ENCODE data around the gene CYTH1. TPM values are rescaled to one million over a fixed set of nuclear protein-coding genes. Genes with fewer than 3 reads are reported as not detected.
A peak's percentile ranks its signal among the peaks of the same experiment; 100 is the strongest.

Gene CYTH1
- total and polyA plus RNA-seq, 10 of the 15 experiments (the other 5 are each of a cell fraction or from before 2014, with no cell fraction given): 6.6 to 188 (median 145) TPM

DNA sequence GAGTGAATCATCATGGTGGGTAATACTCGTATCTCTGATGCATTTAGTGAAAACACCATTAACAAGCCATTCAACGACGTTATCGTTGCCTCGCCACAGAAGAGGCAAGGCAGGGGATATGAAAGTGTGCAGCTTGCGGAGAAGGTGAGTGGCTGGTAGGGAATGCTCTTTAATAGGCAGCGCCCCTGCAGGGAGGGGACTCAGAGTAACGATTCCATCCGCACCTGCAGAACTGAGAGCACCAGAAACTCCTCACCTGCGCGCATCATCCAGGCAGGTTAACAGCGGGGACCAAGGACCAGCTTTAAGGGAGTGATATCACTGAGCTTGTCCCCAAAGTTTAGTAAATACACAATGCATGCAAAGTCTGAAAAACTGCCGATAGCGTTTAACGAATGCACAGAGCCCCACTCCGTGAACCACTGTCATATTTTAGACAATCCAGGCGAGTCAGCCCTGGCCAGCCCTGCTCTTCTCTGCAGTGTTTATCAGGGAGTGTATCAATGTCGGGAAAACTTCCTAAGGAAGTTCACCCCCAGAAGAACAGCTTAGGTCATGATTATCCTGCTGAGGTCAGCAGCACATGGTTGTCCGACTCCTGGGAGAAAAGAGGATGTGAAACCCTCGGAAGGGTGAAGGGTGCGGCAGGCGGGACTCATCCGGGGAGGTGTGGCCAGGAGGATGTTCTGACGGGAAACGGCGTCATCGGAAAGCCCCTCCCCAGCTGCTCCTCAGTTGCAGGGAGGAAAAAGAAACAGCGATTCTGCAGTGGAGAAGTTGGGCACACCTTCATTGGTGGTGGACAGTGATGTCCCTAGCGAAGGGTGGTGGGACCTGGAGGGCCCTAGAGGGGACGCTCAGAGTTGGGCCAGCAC is 136.4 kb downstream of the CYTH1 start (continued):
- TF ChIP-seq, protein P1, sequence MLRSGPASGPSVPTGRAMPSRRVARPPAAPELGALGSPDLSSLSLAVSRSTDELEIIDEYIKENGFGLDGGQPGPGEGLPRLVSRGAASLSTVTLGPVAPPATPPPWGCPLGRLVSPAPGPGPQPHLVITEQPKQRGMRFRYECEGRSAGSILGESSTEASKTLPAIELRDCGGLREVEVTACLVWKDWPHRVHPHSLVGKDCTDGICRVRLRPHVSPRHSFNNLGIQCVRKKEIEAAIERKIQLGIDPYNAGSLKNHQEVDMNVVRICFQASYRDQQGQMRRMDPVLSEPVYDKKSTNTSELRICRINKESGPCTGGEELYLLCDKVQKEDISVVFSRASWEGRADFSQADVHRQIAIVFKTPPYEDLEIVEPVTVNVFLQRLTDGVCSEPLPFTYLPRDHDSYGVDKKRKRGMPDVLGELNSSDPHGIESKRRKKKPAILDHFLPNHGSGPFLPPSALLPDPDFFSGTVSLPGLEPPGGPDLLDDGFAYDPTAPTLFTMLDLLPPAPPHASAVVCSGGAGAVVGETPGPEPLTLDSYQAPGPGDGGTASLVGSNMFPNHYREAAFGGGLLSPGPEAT (IDR thresholded peaks at IDR 0.05; ENCODE audit: low read depth): peak; percentile 90
- no peak for TF ChIP-seq EZH2 (IDR thresholded peaks at IDR 0.05; ENCODE audit: borderline replicate concordance, control insufficient read depth, low read depth, low read length)
- no peak for TF ChIP-seq CEBPB (IDR thresholded peaks at IDR 0.05; ENCODE audit: borderline replicate concordance in 1 of 2, low read depth in 2 of 2, low read length in 2 of 2)
- peak; percentile 90 for TF ChIP-seq IRF4 (IDR thresholded peaks at IDR 0.05; ENCODE audit: low read depth, low read length)
- peak; percentile 37; the same call in 1 of the 2 replicates for TF ChIP-seq MXI1 (IDR thresholded peaks at IDR 0.05; ENCODE audit: low read depth, low read length)
- TF ChIP-seq SIX5 (IDR thresholded peaks at IDR 0.05; ENCODE audit: low read depth, low read length, severe bottlenecking): no peak
- TF ChIP-seq CREB1 (IDR thresholded peaks at IDR 0.05; ENCODE audit: low read depth): peak; percentile 93
- TF ChIP-seq, protein P2, sequence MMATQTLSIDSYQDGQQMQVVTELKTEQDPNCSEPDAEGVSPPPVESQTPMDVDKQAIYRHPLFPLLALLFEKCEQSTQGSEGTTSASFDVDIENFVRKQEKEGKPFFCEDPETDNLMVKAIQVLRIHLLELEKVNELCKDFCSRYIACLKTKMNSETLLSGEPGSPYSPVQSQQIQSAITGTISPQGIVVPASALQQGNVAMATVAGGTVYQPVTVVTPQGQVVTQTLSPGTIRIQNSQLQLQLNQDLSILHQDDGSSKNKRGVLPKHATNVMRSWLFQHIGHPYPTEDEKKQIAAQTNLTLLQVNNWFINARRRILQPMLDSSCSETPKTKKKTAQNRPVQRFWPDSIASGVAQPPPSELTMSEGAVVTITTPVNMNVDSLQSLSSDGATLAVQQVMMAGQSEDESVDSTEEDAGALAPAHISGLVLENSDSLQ (IDR thresholded peaks at IDR 0.05): no peak
- TF ChIP-seq RBBP5 (conservative IDR thresholded peaks at IDR 0.05): no peak
- peak; percentile 96 to 97 for TF ChIP-seq IKZF2 (IDR thresholded peaks at IDR 0.05)
- TF ChIP-seq, protein P3, sequence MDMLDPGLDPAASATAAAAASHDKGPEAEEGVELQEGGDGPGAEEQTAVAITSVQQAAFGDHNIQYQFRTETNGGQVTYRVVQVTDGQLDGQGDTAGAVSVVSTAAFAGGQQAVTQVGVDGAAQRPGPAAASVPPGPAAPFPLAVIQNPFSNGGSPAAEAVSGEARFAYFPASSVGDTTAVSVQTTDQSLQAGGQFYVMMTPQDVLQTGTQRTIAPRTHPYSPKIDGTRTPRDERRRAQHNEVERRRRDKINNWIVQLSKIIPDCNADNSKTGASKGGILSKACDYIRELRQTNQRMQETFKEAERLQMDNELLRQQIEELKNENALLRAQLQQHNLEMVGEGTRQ (IDR thresholded peaks at IDR 0.05; ENCODE audit: borderline replicate concordance, low read depth, low read length): no peak
- no peak for TF ChIP-seq CHD1 (IDR thresholded peaks at IDR 0.05; ENCODE audit: low read depth, low read length)
- TF ChIP-seq, protein P4, sequence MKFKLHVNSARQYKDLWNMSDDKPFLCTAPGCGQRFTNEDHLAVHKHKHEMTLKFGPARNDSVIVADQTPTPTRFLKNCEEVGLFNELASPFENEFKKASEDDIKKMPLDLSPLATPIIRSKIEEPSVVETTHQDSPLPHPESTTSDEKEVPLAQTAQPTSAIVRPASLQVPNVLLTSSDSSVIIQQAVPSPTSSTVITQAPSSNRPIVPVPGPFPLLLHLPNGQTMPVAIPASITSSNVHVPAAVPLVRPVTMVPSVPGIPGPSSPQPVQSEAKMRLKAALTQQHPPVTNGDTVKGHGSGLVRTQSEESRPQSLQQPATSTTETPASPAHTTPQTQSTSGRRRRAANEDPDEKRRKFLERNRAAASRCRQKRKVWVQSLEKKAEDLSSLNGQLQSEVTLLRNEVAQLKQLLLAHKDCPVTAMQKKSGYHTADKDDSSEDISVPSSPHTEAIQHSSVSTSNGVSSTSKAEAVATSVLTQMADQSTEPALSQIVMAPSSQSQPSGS (IDR thresholded peaks at IDR 0.05; ENCODE audit: low read length): no peak
- no peak for TF ChIP-seq NR2C2 (IDR thresholded peaks at IDR 0.05; ENCODE audit: borderline replicate concordance, control insufficient read depth, insufficient read length, low read depth)
- TF ChIP-seq FOXM1 (IDR thresholded peaks at IDR 0.05; ENCODE audit: low read depth, low read length): no peak
- no peak for TF ChIP-seq RCOR1 (conservative IDR thresholded peaks at IDR 0.05; ENCODE audit: low read depth, low read length)
- TF ChIP-seq RAD21 (IDR thresholded peaks at IDR 0.05; ENCODE audit: insufficient read depth, low read depth, low read length): no peak
- TF ChIP-seq RAD51 (IDR thresholded peaks at IDR 0.05): peak; percentile 56; the same call in 1 of the 2 replicates
- TF ChIP-seq IKZF1 (conservative IDR thresholded peaks at IDR 0.05): peak; percentile 97
- TF ChIP-seq, protein P5, sequence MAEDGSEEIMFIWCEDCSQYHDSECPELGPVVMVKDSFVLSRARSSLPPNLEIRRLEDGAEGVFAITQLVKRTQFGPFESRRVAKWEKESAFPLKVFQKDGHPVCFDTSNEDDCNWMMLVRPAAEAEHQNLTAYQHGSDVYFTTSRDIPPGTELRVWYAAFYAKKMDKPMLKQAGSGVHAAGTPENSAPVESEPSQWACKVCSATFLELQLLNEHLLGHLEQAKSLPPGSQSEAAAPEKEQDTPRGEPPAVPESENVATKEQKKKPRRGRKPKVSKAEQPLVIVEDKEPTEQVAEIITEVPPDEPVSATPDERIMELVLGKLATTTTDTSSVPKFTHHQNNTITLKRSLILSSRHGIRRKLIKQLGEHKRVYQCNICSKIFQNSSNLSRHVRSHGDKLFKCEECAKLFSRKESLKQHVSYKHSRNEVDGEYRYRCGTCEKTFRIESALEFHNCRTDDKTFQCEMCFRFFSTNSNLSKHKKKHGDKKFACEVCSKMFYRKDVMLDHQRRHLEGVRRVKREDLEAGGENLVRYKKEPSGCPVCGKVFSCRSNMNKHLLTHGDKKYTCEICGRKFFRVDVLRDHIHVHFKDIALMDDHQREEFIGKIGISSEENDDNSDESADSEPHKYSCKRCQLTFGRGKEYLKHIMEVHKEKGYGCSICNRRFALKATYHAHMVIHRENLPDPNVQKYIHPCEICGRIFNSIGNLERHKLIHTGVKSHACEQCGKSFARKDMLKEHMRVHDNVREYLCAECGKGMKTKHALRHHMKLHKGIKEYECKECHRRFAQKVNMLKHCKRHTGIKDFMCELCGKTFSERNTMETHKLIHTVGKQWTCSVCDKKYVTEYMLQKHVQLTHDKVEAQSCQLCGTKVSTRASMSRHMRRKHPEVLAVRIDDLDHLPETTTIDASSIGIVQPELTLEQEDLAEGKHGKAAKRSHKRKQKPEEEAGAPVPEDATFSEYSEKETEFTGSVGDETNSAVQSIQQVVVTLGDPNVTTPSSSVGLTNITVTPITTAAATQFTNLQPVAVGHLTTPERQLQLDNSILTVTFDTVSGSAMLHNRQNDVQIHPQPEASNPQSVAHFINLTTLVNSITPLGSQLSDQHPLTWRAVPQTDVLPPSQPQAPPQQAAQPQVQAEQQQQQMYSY (CRISPR knock-in tag; IDR thresholded peaks at IDR 0.05): no peak

All from GM12878 (cell line).